Hepatocyte (in vitro differentiated cells): Measurements from ENCODE around the gene ZNF746.

Experiments
- EZH2 ChIP-seq: fragments of 200-600 bp; sonication (generic); IDR thresholded peaks from 2 replicates; pipeline ENCODE4 v1.6.1; 2016; ENCODE audit warnings: antibody characterized with exemption, mild to moderate bottlenecking, borderline replicate concordance
- EZH2phosphoT487 ChIP-seq: fragments of 200-600 bp; sonication (generic); IDR thresholded peaks from one replicate; pipeline ENCODE4 v1.6.1; 2018; ENCODE audit warnings: antibody characterized with exemption, mild to moderate bottlenecking, low read depth, moderate library complexity; ENCODE audit not compliant: unreplicated experiment, severe bottlenecking
- TF ChIP-seq, protein P1 (sequence below): fragments of 200-600 bp; sonication (generic); IDR thresholded peaks from 2 replicates; pipeline ENCODE4 v1.5.1; 2016; ENCODE audit warnings: antibody characterized with exemption, mild to moderate bottlenecking; ENCODE audit not compliant: poor library complexity

DNA sequence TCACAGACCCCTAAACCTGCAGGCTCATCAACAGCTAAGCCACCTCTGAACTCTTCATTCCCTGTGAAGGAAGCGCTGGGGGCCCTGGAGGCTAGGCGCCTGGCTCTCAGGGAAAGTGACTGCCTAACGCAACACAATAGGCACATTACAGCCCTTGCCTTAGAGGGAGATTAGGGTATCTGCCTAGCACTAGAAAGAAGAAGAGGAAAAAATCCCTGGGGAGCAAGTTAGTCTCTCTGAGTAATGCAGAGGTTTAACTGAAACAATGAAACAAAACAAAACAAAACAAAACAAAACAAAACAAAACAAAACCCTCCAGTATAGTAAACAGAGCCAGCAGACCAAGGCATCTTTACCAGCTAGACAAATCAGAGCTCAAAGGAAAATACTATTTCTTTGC lies 39.4 kb downstream of the ZNF746 start:
- TF ChIP-seq, protein P1, sequence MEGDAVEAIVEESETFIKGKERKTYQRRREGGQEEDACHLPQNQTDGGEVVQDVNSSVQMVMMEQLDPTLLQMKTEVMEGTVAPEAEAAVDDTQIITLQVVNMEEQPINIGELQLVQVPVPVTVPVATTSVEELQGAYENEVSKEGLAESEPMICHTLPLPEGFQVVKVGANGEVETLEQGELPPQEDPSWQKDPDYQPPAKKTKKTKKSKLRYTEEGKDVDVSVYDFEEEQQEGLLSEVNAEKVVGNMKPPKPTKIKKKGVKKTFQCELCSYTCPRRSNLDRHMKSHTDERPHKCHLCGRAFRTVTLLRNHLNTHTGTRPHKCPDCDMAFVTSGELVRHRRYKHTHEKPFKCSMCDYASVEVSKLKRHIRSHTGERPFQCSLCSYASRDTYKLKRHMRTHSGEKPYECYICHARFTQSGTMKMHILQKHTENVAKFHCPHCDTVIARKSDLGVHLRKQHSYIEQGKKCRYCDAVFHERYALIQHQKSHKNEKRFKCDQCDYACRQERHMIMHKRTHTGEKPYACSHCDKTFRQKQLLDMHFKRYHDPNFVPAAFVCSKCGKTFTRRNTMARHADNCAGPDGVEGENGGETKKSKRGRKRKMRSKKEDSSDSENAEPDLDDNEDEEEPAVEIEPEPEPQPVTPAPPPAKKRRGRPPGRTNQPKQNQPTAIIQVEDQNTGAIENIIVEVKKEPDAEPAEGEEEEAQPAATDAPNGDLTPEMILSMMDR, result no peak
- TF ChIP-seq EZH2, result no peak
- no peak for TF ChIP-seq EZH2phosphoT487
